Measurements from ENCODE around the gene SHANK1. TPM values are rescaled to one million over a fixed set of nuclear protein-coding genes. Genes with fewer than 3 reads are reported as not detected.

Gene SHANK1
- total RNA-seq, 4 donors from 2014 or later = 2.2 TPM; not detected in 3

- in situ Hi-C loops (cut with MboI; ENCODE audit: low pct_ligation_motif_present in 1 of 4, low pct_unique_long_range_greater_than_20kb in 1 of 4, low sequenced_read_pairs in 3 of 4) = no loop called here
- H3K27ac ChIP-seq = no peak overlapping the region
- no peaks in the 10 kb centered on the region for H3K4me1 ChIP-seq
- intact Hi-C loops (cut with DNase I; ENCODE audit: low total_unique reads) = no loop called here
- H3K4me3 ChIP-seq = no peak overlapping the region
- H3K9me3 ChIP-seq = no peaks in the 10 kb centered on the region
- TF ChIP-seq EP300 (IDR thresholded peaks at IDR 0.05; ENCODE audit: low read depth) (no peak), POLR2AphosphoS5 (IDR thresholded peaks at IDR 0.05) (no peak), POLR2A (IDR thresholded peaks at IDR 0.05) (no peak), CTCF (IDR thresholded peaks at IDR 0.05) (no peak)
- H3K27me3 ChIP-seq = peaks cover 31% of the 10 kb centered on the region
- whole genome bisulfite sequencing, 2 donors (ENCODE audit: low coverage in 1 of 2) = 47 to 57% methylated on average over 5 of the region's 5 CpGs
- H3K36me3 ChIP-seq = no peaks in the 10 kb centered on the region
- no peak for DNase-seq
Observed at GRCh38 chr19:50677636-50678035, 42.0 kb downstream of the SHANK1 start.

GRCh38 chr19:50676625-50677197 lies 42.9 kb downstream of the SHANK1 start:
- Histone ChIP-seq H3K9me3 (no peaks in the 10 kb centered on the region), H3K4me3 (no peak overlapping the region), H3K27ac (no peak overlapping the region), H3K27me3 (peaks cover 39% of the 10 kb centered on the region), H3K4me1 (no peaks in the 10 kb centered on the region), H3K36me3 (no peaks in the 10 kb centered on the region)
- 56% methylated on average over 1 of the region's 1 CpG; no CpG with 5 or more reads in 1 of the 2 donors for WGBS, 2 donors (ENCODE audit: low coverage in 1 of 2)
- in situ Hi-C loops (cut with MboI; ENCODE audit: low pct_ligation_motif_present in 1 of 4, low pct_unique_long_range_greater_than_20kb in 1 of 4, low sequenced_read_pairs in 3 of 4) (no loop called here), intact Hi-C loops (cut with DNase I; ENCODE audit: low total_unique reads) (no loop called here)
- TF ChIP-seq POLR2A (IDR thresholded peaks at IDR 0.05) (no peak), CTCF (IDR thresholded peaks at IDR 0.05) (no peak), POLR2AphosphoS5 (IDR thresholded peaks at IDR 0.05) (no peak), EP300 (IDR thresholded peaks at IDR 0.05; ENCODE audit: low read depth) (no peak)
- no peak for DNase-seq

- intact Hi-C loops (cut with DNase I; ENCODE audit: low total_unique reads) (no loop called here), in situ Hi-C loops (cut with MboI; ENCODE audit: low pct_ligation_motif_present in 1 of 4, low pct_unique_long_range_greater_than_20kb in 1 of 4, low sequenced_read_pairs in 3 of 4) (no loop called here)
- peaks cover 65% of the 10 kb centered on the region for H3K27me3 ChIP-seq
- H3K4me1 ChIP-seq = no peaks in the 10 kb centered on the region
- H3K27ac ChIP-seq = no peak overlapping the region
- TF ChIP-seq EP300 (IDR thresholded peaks at IDR 0.05; ENCODE audit: low read depth) = no peak
- TF ChIP-seq POLR2A (IDR thresholded peaks at IDR 0.05) = no peak
- TF ChIP-seq POLR2AphosphoS5 (IDR thresholded peaks at IDR 0.05) = no peak
- TF ChIP-seq CTCF (IDR thresholded peaks at IDR 0.05) = no peak
- 42% methylated on average over 15 of the region's 15 CpGs; no CpG with 5 or more reads in 1 of the 2 donors for WGBS, 2 donors (ENCODE audit: low coverage in 1 of 2)
- no peak overlapping the region for H3K4me3 ChIP-seq
- no peaks in the 10 kb centered on the region for H3K36me3 ChIP-seq
- no peaks in the 10 kb centered on the region for H3K9me3 ChIP-seq
- DNase-seq = no peak
Observed at GRCh38 chr19:50673118-50673517, 46.5 kb downstream of the SHANK1 start.

- no peak for TF ChIP-seq POLR2AphosphoS5 (IDR thresholded peaks at IDR 0.05)
- no peak for TF ChIP-seq EP300 (IDR thresholded peaks at IDR 0.05; ENCODE audit: low read depth)
- no peak for TF ChIP-seq CTCF (IDR thresholded peaks at IDR 0.05)
- no peak for TF ChIP-seq POLR2A (IDR thresholded peaks at IDR 0.05)
- H3K36me3 ChIP-seq = no peaks in the 10 kb centered on the region
- H3K9me3 ChIP-seq = no peaks in the 10 kb centered on the region
- H3K4me3 ChIP-seq = no peak overlapping the region
- peaks cover 0 to 9% (median 0%) of the 10 kb centered on the region in 4 donors for H3K4me1 ChIP-seq
- H3K27me3 ChIP-seq = peaks cover 81% of the 10 kb centered on the region
- DNase-seq = no peak
- intact Hi-C loops (cut with DNase I; ENCODE audit: low total_unique reads) = no loop called here
- in situ Hi-C loops (cut with MboI; ENCODE audit: low pct_ligation_motif_present in 1 of 4, low pct_unique_long_range_greater_than_20kb in 1 of 4, low sequenced_read_pairs in 3 of 4) = no loop called here
- WGBS, 2 donors (ENCODE audit: low coverage in 1 of 2) = 28 to 45% methylated on average over 2 to 5 of the region's 5 CpGs
- no peak overlapping the region for H3K27ac ChIP-seq
Observed at GRCh38 chr19:50670102-50670380, 49.6 kb downstream of the SHANK1 start.
